Type B pancreatic cell (in vitro differentiated cells): Measurements from ENCODE around the gene ANKRD28. TPM values are rescaled to one million over a fixed set of nuclear protein-coding genes. Genes with fewer than 3 reads are reported as not detected.

Experiments
- DNase-seq: peaks from one replicate; pipeline ENCODE4 v3.0.0; 2021; ENCODE audit warnings: mixed read lengths; ENCODE audit not compliant: unreplicated experiment; ENCODE audit errors: extremely low spot score
- H3K27ac Mint-ChIP-seq: 2 replicates; pipeline ENCODE4 v1.8.0; 2021; ENCODE audit warnings: mild to moderate bottlenecking, mixed read lengths
- H3K27me3 Mint-ChIP-seq: 2 replicates; pipeline ENCODE4 v1.8.0; 2021; ENCODE audit warnings: mixed read lengths
- H3K36me3 Mint-ChIP-seq: 2 replicates; pipeline ENCODE4 v1.8.0; 2021; ENCODE audit warnings: mixed read lengths
- H3K4me1 Mint-ChIP-seq: one replicate; pipeline ENCODE4 v1.8.0; 2021; ENCODE audit warnings: mixed read lengths; ENCODE audit not compliant: unreplicated experiment
- H3K4me3 Mint-ChIP-seq: 2 replicates; pipeline ENCODE4 v1.8.0; 2021; ENCODE audit warnings: mild to moderate bottlenecking, mixed read lengths
- H3K9me3 Mint-ChIP-seq: 2 replicates; pipeline ENCODE4 v1.8.0; 2021; ENCODE audit warnings: mixed read lengths
- total RNA-seq: library from RNA; stranded (reverse); gene quantifications from 2 replicates; pipeline ENCODE4 v1.2.1, GENCODE V29; 2021; ENCODE audit warnings: low replicate concordance
- TF ChIP-seq, protein P1 (sequence below): fragments of 200-600 bp; sonication (generic); conservative IDR thresholded peaks from 2 replicates; pipeline ENCODE4 v1.5.0; 2021; ENCODE audit warnings: antibody characterized with exemption, mild to moderate bottlenecking

ANKRD28 gene
- total RNA-seq, 1 donor from 2014 or later: 44.3 TPM

DNA sequence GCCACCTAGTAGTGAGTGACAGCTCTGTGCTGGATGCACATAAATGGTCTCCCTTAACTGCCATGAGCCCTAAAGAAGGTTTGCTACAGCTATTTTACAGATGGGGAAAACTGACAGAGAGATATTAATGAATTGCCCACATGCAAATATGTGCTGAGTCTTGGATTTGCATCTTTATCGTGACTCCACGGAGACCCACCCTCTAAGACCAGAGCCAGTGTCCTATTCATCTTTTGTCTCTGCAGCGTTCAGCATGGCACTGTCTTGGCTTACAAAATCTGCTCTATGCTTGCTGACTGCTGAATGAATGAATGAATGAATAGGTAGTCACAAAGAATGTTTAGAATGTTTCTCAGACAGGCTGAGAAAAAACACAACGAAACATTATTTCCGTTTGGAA, 147.9 kb downstream of the ANKRD28 start:
- Mint-ChIP-seq H3K36me3 (no peaks in the 10 kb centered on the region), H3K27me3 (no peaks in the 10 kb centered on the region), H3K9me3 (no peaks in the 10 kb centered on the region), H3K27ac (no peak overlapping the region), H3K4me3 (no peak overlapping the region), H3K4me1 (peaks cover 18% of the 10 kb centered on the region)
- no peak for DNase-seq
- TF ChIP-seq, protein P1, sequence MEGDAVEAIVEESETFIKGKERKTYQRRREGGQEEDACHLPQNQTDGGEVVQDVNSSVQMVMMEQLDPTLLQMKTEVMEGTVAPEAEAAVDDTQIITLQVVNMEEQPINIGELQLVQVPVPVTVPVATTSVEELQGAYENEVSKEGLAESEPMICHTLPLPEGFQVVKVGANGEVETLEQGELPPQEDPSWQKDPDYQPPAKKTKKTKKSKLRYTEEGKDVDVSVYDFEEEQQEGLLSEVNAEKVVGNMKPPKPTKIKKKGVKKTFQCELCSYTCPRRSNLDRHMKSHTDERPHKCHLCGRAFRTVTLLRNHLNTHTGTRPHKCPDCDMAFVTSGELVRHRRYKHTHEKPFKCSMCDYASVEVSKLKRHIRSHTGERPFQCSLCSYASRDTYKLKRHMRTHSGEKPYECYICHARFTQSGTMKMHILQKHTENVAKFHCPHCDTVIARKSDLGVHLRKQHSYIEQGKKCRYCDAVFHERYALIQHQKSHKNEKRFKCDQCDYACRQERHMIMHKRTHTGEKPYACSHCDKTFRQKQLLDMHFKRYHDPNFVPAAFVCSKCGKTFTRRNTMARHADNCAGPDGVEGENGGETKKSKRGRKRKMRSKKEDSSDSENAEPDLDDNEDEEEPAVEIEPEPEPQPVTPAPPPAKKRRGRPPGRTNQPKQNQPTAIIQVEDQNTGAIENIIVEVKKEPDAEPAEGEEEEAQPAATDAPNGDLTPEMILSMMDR: no peak

- Mint-ChIP-seq H3K27ac (no peak overlapping the region), H3K4me3 (no peak overlapping the region), H3K4me1 (peaks cover 18% of the 10 kb centered on the region), H3K36me3 (no peaks in the 10 kb centered on the region), H3K9me3 (no peaks in the 10 kb centered on the region), H3K27me3 (no peaks in the 10 kb centered on the region)
- no peak for DNase-seq
- TF ChIP-seq, protein P1: no peak
These were observed 148.4 kb downstream of the ANKRD28 start for GRCh38 chr3:15649341-15649740.

- TF ChIP-seq, protein P1: no peak
- Mint-ChIP-seq H3K27me3 (no peaks in the 10 kb centered on the region), H3K4me3 (no peak overlapping the region), H3K36me3 (no peaks in the 10 kb centered on the region), H3K27ac (no peak overlapping the region), H3K4me1 (peaks cover 15% of the 10 kb centered on the region), H3K9me3 (no peaks in the 10 kb centered on the region)
- DNase-seq: no peak
These were observed 150.1 kb downstream of the ANKRD28 start for GRCh38 chr3:15647611-15648167.

DNA sequence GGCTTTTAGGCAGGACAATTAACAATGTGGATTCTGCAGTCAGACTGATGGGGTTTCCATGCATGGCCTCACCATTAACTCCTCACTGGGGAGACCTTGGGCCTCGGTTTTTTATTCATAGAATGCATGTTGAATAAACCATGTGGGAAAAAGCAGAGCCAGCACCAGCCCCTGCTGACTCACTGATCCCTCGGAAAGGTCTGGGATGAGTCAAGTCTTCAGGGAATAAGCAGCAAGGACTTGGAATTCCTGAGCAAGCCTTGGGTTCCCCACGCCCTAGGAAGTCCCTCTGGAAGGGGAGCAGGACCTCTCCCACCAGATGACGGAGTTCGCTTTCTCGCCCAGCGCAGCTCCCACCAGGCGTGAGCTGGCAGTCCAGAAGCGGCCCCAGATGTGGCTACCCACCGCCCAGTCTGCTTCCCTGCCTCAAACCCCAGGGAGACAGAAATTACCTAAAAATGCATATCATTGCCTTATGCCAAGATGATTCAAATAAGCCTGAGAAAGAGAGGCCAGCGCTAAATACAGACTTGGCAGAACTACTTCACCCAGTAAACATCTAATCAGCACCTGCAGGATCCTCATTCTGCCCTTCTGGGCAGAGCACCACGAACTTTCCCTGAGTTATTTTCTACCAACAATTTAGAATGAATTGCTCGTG, 150.8 kb downstream of the ANKRD28 start:
- Mint-ChIP-seq H3K4me3 (no peak overlapping the region), H3K27ac (no peak overlapping the region), H3K9me3 (no peaks in the 10 kb centered on the region), H3K4me1 (peaks cover 15% of the 10 kb centered on the region), H3K27me3 (no peaks in the 10 kb centered on the region), H3K36me3 (peaks cover 2% of the 10 kb centered on the region)
- no peak for DNase-seq
- TF ChIP-seq, protein P1: no peak

- TF ChIP-seq, protein P1: no peak
- no peak for DNase-seq
- Mint-ChIP-seq H3K27ac (no peak overlapping the region), H3K9me3 (no peaks in the 10 kb centered on the region), H3K4me1 (peaks cover 9% of the 10 kb centered on the region), H3K36me3 (peaks cover 8% of the 10 kb centered on the region), H3K4me3 (no peak overlapping the region), H3K27me3 (no peaks in the 10 kb centered on the region)
These were observed 151.9 kb downstream of the ANKRD28 start for GRCh38 chr3:15645740-15646501.
